ENCODE results near the gene PLA2R1. TPM values are rescaled to one million over a fixed set of nuclear protein-coding genes. Genes with fewer than 3 reads are reported as not detected.

PLA2R1 gene
- total RNA-seq: 19.0 TPM

- peak; percentile 68 for DNase-seq (ENCODE audit: low spot score)
Measured at GRCh38 chr2:160062292-160063005, at the start of gene PLA2R1. PLA2R1 (minus strand) TSS chr2:160062615; CDS start chr2:160062403, 212 bp downstream.

- DNase-seq (ENCODE audit: low spot score): no peak
Measured at GRCh38 chr2:160110674-160111239, 48.3 kb upstream of the PLA2R1 start.

GRCh38 chr2:160109939-160110673 is 47.7 kb upstream of the PLA2R1 start:
- DNase-seq (ENCODE audit: low spot score): peak; percentile 68

GRCh38 chr2:160109243-160109642 is 46.8 kb upstream of the PLA2R1 start:
- DNase-seq (ENCODE audit: low spot score): no peak

GRCh38 chr2:160108646-160109045 is 46.2 kb upstream of the PLA2R1 start:
- no peak for DNase-seq (ENCODE audit: low spot score)

GRCh38 chr2:160105366-160105765 is 43.0 kb upstream of the PLA2R1 start:
- no peak for DNase-seq (ENCODE audit: low spot score)

- DNase-seq (ENCODE audit: low spot score): no peak
Measured at GRCh38 chr2:160104115-160104514, 41.7 kb upstream of the PLA2R1 start.

- DNase-seq (ENCODE audit: low spot score): no peak
Measured at GRCh38 chr2:160097326-160097725, 34.9 kb upstream of the PLA2R1 start.

GRCh38 chr2:160096409-160096808 is 34.0 kb upstream of the PLA2R1 start:
- no peak for DNase-seq (ENCODE audit: low spot score)

- no peak for DNase-seq (ENCODE audit: low spot score)
Measured at GRCh38 chr2:160092445-160092844, 30.0 kb upstream of the PLA2R1 start.

- no peak for DNase-seq (ENCODE audit: low spot score)
Measured at GRCh38 chr2:160091381-160091780, 29.0 kb upstream of the PLA2R1 start.

- DNase-seq (ENCODE audit: low spot score): no peak
Measured at GRCh38 chr2:160087854-160088745, 25.7 kb upstream of the PLA2R1 start.

GRCh38 chr2:160085662-160086061 is 23.2 kb upstream of the PLA2R1 start:
- DNase-seq (ENCODE audit: low spot score): no peak

- DNase-seq (ENCODE audit: low spot score): no peak
Measured at GRCh38 chr2:160077912-160078810, 15.7 kb upstream of the PLA2R1 start.

GRCh38 chr2:160076914-160077313 is 14.5 kb upstream of the PLA2R1 start:
- DNase-seq (ENCODE audit: low spot score): no peak

- DNase-seq (ENCODE audit: low spot score): no peak
Measured at GRCh38 chr2:160076241-160076640, 13.8 kb upstream of the PLA2R1 start.

- DNase-seq (ENCODE audit: low spot score): peak; percentile 60
Measured at GRCh38 chr2:160075171-160075570, 12.8 kb upstream of the PLA2R1 start.

GRCh38 chr2:160073284-160073888 is 11.0 kb upstream of the PLA2R1 start:
- DNase-seq (ENCODE audit: low spot score): no peak

GRCh38 chr2:160068906-160069305 is 6.5 kb upstream of the PLA2R1 start:
- DNase-seq (ENCODE audit: low spot score): no peak

GRCh38 chr2:160064916-160065315 is 2.5 kb upstream of the PLA2R1 start:
- DNase-seq (ENCODE audit: low spot score): no peak

Measured in ureter (tissue), 1 donor.